Posterior cingulate gyrus (tissue), 11 donors: Measurements from ENCODE around the gene JAM3.

Experiments
- DNase-seq, 10 donors: peaks; one replicate each; pipeline versions ENCODE4 v3.0.0 to v3.0.0-alpha.2; 2020 to 2021; ENCODE audit warnings: mixed read lengths in 3 of 10
- intact Hi-C: fragments of 100-400 bp; cut with DNase I; formaldehyde crosslinking; loops from one replicate; pipeline ENCODE4 v1.15.1; 2023

JAM3 gene

GRCh38 chr11:134134167-134134566 is 65.3 kb downstream of the JAM3 start:
- DNase-seq, result no peak
- intact Hi-C loops, result no loop called here

GRCh38 chr11:134138376-134138775 is 69.5 kb downstream of the JAM3 start:
- DNase-seq, result no peak
- intact Hi-C loops, result loop anchor here (5.0 kb wide), 1 partner anchor 211 kb away; no protein-coding TSS in a partner anchor

- DNase-seq, result no peak
- intact Hi-C loops, result loop anchor here (1.0 to 5.0 kb wide), 2 partner anchors 89 to 212 kb away; no protein-coding TSS in a partner anchor
Observed at GRCh38 chr11:134139303-134139872, 70.5 kb downstream of the JAM3 start.

- intact Hi-C loops, result loop anchor here (1.0 to 5.0 kb wide), 2 partner anchors 90 to 213 kb away; no protein-coding TSS in a partner anchor
- DNase-seq, result peak in 9 of 10 donors; percentile 46 to 95 (median 76)
Observed at GRCh38 chr11:134139873-134140331, 71.0 kb downstream of the JAM3 start.

GRCh38 chr11:134140961-134141490 is 72.2 kb downstream of the JAM3 start:
- DNase-seq, result no peak
- intact Hi-C loops, result no loop called here

- DNase-seq, result no peak
- intact Hi-C loops, result no loop called here
Observed at GRCh38 chr11:134142536-134142935, 73.7 kb downstream of the JAM3 start.

- no peak for DNase-seq
- intact Hi-C loops, result no loop called here
Observed at GRCh38 chr11:134143801-134144200, 74.9 kb downstream of the JAM3 start.

- intact Hi-C loops, result no loop called here
- no peak for DNase-seq
Observed at GRCh38 chr11:134144744-134145143, 75.9 kb downstream of the JAM3 start.

GRCh38 chr11:134145715-134146114 is 76.8 kb downstream of the JAM3 start:
- DNase-seq, result no peak
- intact Hi-C loops, result no loop called here

GRCh38 chr11:134146598-134146997 is 77.7 kb downstream of the JAM3 start:
- intact Hi-C loops, result no loop called here
- no peak for DNase-seq

GRCh38 chr11:134149371-134149770 is 80.5 kb downstream of the JAM3 start:
- intact Hi-C loops, result no loop called here
- DNase-seq, result no peak

- intact Hi-C loops, result no loop called here
- peak in 6 of 10 donors; percentile 50 to 93 (median 76) for DNase-seq
Observed at GRCh38 chr11:134150195-134150903, 81.5 kb downstream of the JAM3 start.

- DNase-seq, result peak in 1 of 10 donors; percentile 85
- intact Hi-C loops, result no loop called here
Observed at GRCh38 chr11:134151083-134151747, 82.3 kb downstream of the JAM3 start.

GRCh38 chr11:134152696-134153095 is 83.8 kb downstream of the JAM3 start:
- intact Hi-C loops, result no loop called here

GRCh38 chr11:134153147-134153905 is 84.5 kb downstream of the JAM3 start:
- intact Hi-C loops, result no loop called here
- peak in 2 of 10 donors; percentile 76 to 91 for DNase-seq

More at GRCh38 chr11:134152696-134153095, 83.8 kb downstream of the JAM3 start:
- DNase-seq, result no peak

- no peak for DNase-seq
- intact Hi-C loops, result no loop called here
Observed at GRCh38 chr11:134154441-134154840, 85.6 kb downstream of the JAM3 start.

GRCh38 chr11:134155456-134155855 is 86.6 kb downstream of the JAM3 start:
- DNase-seq, result no peak
- intact Hi-C loops, result no loop called here

GRCh38 chr11:134155946-134156865 is 87.3 kb downstream of the JAM3 start:
- intact Hi-C loops, result no loop called here
- no peak for DNase-seq

GRCh38 chr11:134157451-134157850 is 88.6 kb downstream of the JAM3 start:
- DNase-seq, result no peak

More at GRCh38 chr11:134157451-134157850, 88.6 kb downstream of the JAM3 start:
- intact Hi-C loops, result no loop called here
